ELF-1 (cell line): ENCODE measurements around the gene ZFYVE9.

Experiments
- DNase-seq: peaks from one replicate; pipeline ENCODE4 v3.0.0-alpha.2; 2016; ENCODE audit warnings: low read depth, low spot score

ZFYVE9 gene

DNA sequence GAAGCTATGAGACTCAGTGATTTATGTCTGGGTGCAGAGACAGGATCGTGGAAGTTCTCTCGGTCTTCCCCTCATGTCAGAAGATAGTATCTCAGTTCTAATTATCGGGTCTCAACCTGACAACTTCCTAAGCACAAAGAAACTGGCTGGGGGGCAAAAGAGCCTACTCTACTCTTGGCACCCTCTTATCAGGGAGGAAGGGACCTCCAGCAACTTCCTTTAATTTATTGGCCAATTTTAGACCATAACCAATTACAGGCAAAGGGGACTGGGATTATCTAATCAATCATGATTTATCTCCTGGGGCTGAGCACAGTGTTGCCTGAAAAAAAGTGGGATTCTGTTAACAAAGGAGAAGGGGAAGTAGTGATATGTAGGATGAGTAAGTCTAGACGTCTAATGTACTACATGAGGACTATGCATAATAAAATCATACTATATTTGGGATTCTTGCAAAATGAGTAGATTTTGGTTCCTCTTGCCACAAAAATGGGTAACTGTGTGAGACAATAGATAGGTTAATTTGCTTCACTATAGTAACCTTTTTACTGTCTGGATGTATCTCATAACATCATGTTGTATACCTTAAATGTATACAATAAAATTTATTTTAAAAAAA lies 98.8 kb downstream of the ZFYVE9 start:
- DNase-seq: peak; percentile 32

DNA sequence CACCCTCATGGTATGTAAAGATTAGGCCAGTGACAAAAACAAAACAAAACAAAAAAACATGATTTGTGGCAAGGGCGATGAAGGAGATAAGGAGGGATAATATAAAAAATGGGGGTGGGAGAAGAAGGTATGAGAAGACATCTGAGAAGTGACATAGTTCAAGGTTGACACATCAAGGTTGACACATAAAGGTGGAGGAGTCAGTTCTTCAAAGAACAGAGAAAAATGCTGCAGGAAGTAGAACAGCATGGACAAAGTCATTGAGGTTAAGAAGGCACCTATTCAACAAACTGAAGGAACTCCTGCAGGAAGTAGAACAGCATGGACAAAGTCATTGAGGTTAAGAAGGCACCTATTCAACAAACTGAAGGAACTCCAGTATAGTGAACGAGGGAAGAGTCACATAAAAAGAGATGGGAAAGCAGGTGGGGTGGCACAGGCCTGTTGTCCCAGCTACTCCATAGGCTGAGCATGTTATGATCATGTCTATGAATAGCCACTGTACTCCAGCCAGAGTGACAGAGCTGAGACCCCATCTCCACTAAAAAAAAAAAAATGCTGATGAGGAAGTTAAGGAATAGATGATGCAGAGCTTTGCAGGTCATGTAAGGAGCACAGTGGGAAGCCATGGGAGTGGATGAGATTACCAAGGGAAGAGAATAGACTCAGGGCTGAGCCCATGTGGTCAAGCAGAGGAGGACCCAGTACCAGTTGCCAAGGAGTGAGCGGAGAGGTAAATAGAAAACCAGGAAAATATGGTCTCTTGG lies 101.5 kb downstream of the ZFYVE9 start:
- no peak for DNase-seq

GRCh38 chr1:52249831-52250230 lies 107.9 kb downstream of the ZFYVE9 start:
- no peak for DNase-seq

- no peak for DNase-seq
Measured at GRCh38 chr1:52253421-52253820, 111.5 kb downstream of the ZFYVE9 start.

GRCh38 chr1:52259886-52260285 lies 118.0 kb downstream of the ZFYVE9 start:
- DNase-seq: no peak

- no peak for DNase-seq
Measured at GRCh38 chr1:52263153-52263910, 121.4 kb downstream of the ZFYVE9 start.

- DNase-seq: no peak
Measured at GRCh38 chr1:52264530-52265115, 122.7 kb downstream of the ZFYVE9 start.

GRCh38 chr1:52266507-52266906 lies 124.6 kb downstream of the ZFYVE9 start:
- no peak for DNase-seq

GRCh38 chr1:52268372-52268771 lies 126.5 kb downstream of the ZFYVE9 start:
- peak; percentile 63 for DNase-seq

DNA sequence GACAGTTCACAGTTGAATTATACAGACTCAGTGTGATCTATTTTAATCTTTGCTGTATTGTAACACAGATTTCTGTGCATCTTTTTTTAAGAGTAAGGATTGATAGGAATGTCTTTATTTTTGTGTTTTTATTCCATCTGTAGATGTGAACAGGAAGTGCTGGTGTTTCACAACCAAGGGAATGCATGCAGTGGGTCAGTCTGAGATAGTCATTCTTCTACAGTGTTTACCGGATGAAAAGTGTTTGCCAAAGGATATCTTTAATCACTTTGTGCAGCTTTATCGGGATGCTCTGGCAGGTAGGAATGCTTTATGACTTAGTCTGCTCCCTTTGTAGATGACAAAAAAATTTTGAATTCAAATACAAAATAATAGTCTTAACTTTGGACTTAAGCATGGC lies 139.6 kb downstream of the ZFYVE9 start:
- no peak for DNase-seq

GRCh38 chr1:52288286-52288685 lies 146.4 kb downstream of the ZFYVE9 start:
- DNase-seq: no peak

DNA sequence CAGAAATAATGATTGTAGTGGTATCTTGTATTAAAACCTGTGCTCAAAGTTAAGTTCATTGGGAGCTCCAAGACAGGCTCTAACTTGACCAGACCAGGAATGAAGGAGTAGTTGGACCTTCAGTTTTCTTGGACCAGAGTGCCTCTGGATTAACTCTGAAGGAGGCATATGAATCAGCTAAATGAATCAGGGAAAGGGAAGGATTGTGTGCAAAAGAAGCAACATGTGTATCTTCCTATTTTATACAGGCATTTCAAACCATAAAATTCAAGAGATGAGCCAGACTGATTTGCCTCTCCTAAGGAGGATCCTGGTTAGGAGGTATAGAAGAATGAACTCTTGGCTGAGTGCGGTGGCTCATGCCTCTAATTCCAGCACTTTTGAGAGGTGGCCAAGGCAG lies 152.7 kb downstream of the ZFYVE9 start:
- DNase-seq: no peak

GRCh38 chr1:52296345-52296744 lies 154.5 kb downstream of the ZFYVE9 start:
- DNase-seq: peak; percentile 39

- no peak for DNase-seq
Measured at GRCh38 chr1:52305417-52306226, 163.7 kb downstream of the ZFYVE9 start.

DNA sequence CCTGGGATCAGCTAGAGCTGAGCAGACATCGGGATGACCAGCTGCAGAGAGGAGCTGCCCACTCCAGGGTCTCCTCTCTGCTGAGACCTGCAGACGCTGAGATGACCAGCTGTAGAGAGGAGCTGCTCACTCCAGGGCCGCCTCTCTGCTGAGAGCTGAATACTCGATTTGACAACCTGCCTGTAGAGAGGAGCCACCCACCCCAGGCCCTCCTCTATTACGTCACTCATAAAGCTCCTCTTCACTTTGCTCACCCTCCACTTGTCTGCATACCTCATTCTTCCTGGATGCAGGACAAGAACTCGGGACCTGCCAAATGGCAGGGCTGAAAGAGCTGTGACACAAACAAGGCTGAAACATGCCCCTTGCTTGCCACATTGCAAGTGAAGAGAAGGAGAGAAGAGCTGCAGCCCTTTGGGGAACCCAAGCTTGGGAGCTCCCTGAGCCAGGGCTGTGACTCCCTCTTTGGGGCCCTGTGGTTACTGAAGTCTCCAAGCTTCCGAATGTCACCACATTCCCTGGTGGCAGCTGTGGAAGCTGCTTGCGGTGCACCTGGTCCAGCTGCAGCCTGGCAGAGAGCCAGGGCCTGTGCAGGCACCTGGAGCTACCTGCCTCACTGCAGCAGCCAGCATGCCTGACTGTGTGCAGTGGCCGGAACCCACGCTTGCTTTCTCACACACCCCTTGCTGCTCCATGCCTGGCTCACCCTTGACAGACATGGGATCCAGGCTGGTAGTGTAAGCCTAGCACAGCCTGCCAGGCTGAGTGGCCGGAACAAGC lies 164.5 kb downstream of the ZFYVE9 start:
- DNase-seq: no peak

- no peak for DNase-seq
Measured at GRCh38 chr1:52321061-52321460, 179.2 kb downstream of the ZFYVE9 start.

DNA sequence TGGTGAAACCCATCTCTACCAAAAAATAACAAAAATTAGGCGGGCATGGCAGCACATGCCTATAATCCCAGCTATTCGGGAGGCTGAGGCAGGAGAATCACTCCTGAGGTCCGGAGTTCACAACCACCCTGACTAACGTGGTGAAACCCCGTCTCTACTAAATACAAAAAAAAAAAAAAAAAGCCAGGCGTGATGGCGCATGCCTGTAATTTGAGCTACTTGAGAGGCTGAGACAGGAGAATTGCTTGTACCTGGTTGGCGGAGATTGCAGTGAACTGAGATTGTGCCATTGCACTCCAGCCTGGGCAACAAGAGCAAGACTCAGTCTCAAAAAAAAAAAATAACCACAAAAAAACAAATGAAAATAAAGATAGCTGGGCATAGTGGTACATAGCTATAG lies 181.8 kb downstream of the ZFYVE9 start:
- DNase-seq: no peak

DNA sequence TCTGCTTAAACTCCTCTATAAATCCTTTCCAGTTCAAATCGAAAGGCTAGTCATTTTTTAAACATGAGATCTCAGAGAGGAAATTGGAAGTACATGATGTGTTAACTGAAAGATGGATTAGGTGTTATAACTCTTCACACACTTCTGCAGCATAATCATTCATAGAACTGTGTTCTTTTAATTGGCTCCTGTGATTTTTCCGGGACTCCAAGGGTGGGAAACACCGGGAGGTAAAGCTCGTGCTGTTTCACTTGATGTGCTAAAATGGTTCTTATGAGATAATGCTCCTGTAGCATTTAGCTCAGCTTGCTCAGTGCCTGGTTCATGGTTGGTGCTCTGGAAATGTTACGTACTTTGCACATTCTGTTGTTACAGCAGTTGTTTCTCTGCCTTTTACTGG lies 183.9 kb downstream of the ZFYVE9 start:
- DNase-seq: no peak

GRCh38 chr1:52328615-52329014 lies 186.7 kb downstream of the ZFYVE9 start:
- no peak for DNase-seq

- no peak for DNase-seq
Measured at GRCh38 chr1:52332411-52332810, 190.5 kb downstream of the ZFYVE9 start.
